Osteocyte (in vitro differentiated cells): ENCODE results near the gene TPD52L2. TPM values are rescaled to one million over a fixed set of nuclear protein-coding genes. Genes with fewer than 3 reads are reported as not detected.
"Not testable (repeated sequence)": the region's sequence is repeated elsewhere in the genome, so short reads cannot be mapped to it uniquely, and the experiment has no call there.

Source experiments
- DNase-seq: peaks from one replicate; pipeline ENCODE4 v3.0.0; 2021; ENCODE audit warnings: mixed read lengths; ENCODE audit not compliant: unreplicated experiment; ENCODE audit errors: extremely low spot score
- H3K27ac Mint-ChIP-seq: one replicate; pipeline ENCODE4 v1.8.0; 2021; ENCODE audit warnings: mild to moderate bottlenecking, mixed read lengths; ENCODE audit not compliant: unreplicated experiment
- H3K27me3 Mint-ChIP-seq: one replicate; pipeline ENCODE4 v1.8.0; 2021; ENCODE audit warnings: mixed read lengths; ENCODE audit not compliant: unreplicated experiment
- H3K36me3 Mint-ChIP-seq: one replicate; pipeline ENCODE4 v1.8.0; 2021; ENCODE audit warnings: mixed read lengths; ENCODE audit not compliant: unreplicated experiment
- H3K4me1 Mint-ChIP-seq: one replicate; pipeline ENCODE4 v1.8.0; 2021; ENCODE audit warnings: mixed read lengths; ENCODE audit not compliant: unreplicated experiment
- H3K4me3 Mint-ChIP-seq: one replicate; pipeline ENCODE4 v1.8.0; 2021; ENCODE audit warnings: mild to moderate bottlenecking, moderate library complexity, mixed read lengths; ENCODE audit not compliant: unreplicated experiment
- H3K9me3 Mint-ChIP-seq: one replicate; pipeline ENCODE4 v1.8.0; 2021; ENCODE audit warnings: mixed read lengths; ENCODE audit not compliant: unreplicated experiment
- CTCF ChIP-seq: fragments of 200-600 bp; sonication (generic); IDR thresholded peaks from 2 replicates; pipeline ENCODE4 v1.5.0; 2021; ENCODE audit warnings: antibody characterized with exemption, mild to moderate bottlenecking, moderate library complexity
- total RNA-seq: library from RNA; stranded (reverse); gene quantifications from 2 replicates; pipeline ENCODE4 v1.2.1, GENCODE V29; 2021

Gene TPD52L2
- total RNA-seq, 1 donor from 2014 or later = 102 TPM

- Mint-ChIP-seq H3K27ac (no peak overlapping the region), H3K4me3 (no peak overlapping the region), H3K9me3 (no peaks in the 10 kb centered on the region), H3K4me1 (peaks cover 18% of the 10 kb centered on the region), H3K36me3 (no peaks in the 10 kb centered on the region), H3K27me3 (no peaks in the 10 kb centered on the region)
- TF ChIP-seq CTCF = no peak
- no peak for DNase-seq
Observed at GRCh38 chr20:63846888-63847236, 18.2 kb upstream of the TPD52L2 start.

GRCh38 chr20:63847237-63848002 lies 17.6 kb upstream of the TPD52L2 start:
- H3K36me3 Mint-ChIP-seq = no peaks in the 10 kb centered on the region
- H3K4me1 Mint-ChIP-seq = peaks cover 20% of the 10 kb centered on the region
- DNase-seq = no peak
- H3K27me3 Mint-ChIP-seq = no peaks in the 10 kb centered on the region
- no peak overlapping the region for H3K4me3 Mint-ChIP-seq
- no peaks in the 10 kb centered on the region for H3K9me3 Mint-ChIP-seq
- H3K27ac Mint-ChIP-seq = no peak overlapping the region
- no peak for TF ChIP-seq CTCF

GRCh38 chr20:63848003-63848911 lies 16.8 kb upstream of the TPD52L2 start:
- Mint-ChIP-seq H3K4me3 (no peak overlapping the region), H3K4me1 (peaks cover 20% of the 10 kb centered on the region), H3K9me3 (no peaks in the 10 kb centered on the region), H3K27ac (no peak overlapping the region), H3K27me3 (no peaks in the 10 kb centered on the region), H3K36me3 (no peaks in the 10 kb centered on the region)
- DNase-seq = no peak
- TF ChIP-seq CTCF = no peak

GRCh38 chr20:63850689-63851547 lies 14.2 kb upstream of the TPD52L2 start:
- TF ChIP-seq CTCF = no peak
- no peaks in the 10 kb centered on the region for H3K27me3 Mint-ChIP-seq
- peaks cover 25% of the 10 kb centered on the region for H3K4me1 Mint-ChIP-seq
- DNase-seq = no peak
- no peaks in the 10 kb centered on the region for H3K9me3 Mint-ChIP-seq
- H3K27ac Mint-ChIP-seq = no peak overlapping the region
- no peak overlapping the region for H3K4me3 Mint-ChIP-seq
- no peaks in the 10 kb centered on the region for H3K36me3 Mint-ChIP-seq

- H3K27me3 Mint-ChIP-seq, H3K36me3 Mint-ChIP-seq: not testable (repeated sequence)
Observed at GRCh38 chr20:63851548-63851943, 13.5 kb upstream of the TPD52L2 start.

GRCh38 chr20:63853733-63854068 lies 11.4 kb upstream of the TPD52L2 start:
- peaks cover 37% of the 10 kb centered on the region for H3K4me1 Mint-ChIP-seq
- H3K4me3 Mint-ChIP-seq, H3K9me3 Mint-ChIP-seq, H3K27me3 Mint-ChIP-seq, H3K27ac Mint-ChIP-seq, H3K36me3 Mint-ChIP-seq, DNase-seq: not testable (repeated sequence)

More at GRCh38 chr20:63851548-63851943, 13.5 kb upstream of the TPD52L2 start:
- H3K4me1 Mint-ChIP-seq = peaks cover 24% of the 10 kb centered on the region
- not testable (repeated sequence) for H3K4me3 Mint-ChIP-seq, H3K9me3 Mint-ChIP-seq, DNase-seq, H3K27ac Mint-ChIP-seq
